HG03575 (cell line): ENCODE results near the gene PAX2.

Source experiments
- ATAC-seq: cut with Tn5 transposase; IDR thresholded peaks from one replicate; pipeline ENCODE4 v1.9.1; 2021; ENCODE audit not compliant: unreplicated experiment, insufficient number of reproducible peaks, low FRiP score; ENCODE audit errors: extremely low read depth

Gene PAX2

GRCh38 chr10:100864036-100864885 is 118.9 kb downstream of the PAX2 start:
- no peak for ATAC-seq

GRCh38 chr10:100864978-100865377 is 119.6 kb downstream of the PAX2 start:
- ATAC-seq = no peak

- ATAC-seq = no peak
These were observed 120.6 kb downstream of the PAX2 start for GRCh38 chr10:100866010-100866409.

- ATAC-seq = no peak
These were observed 121.3 kb downstream of the PAX2 start for GRCh38 chr10:100866575-100867098.

- no peak for ATAC-seq
These were observed 122.0 kb downstream of the PAX2 start for GRCh38 chr10:100867261-100867963.

GRCh38 chr10:100868382-100868781 is 123.0 kb downstream of the PAX2 start:
- ATAC-seq = no peak

- ATAC-seq = no peak
These were observed 124.0 kb downstream of the PAX2 start for GRCh38 chr10:100869399-100869798.

- no peak for ATAC-seq
These were observed 126.8 kb downstream of the PAX2 start for GRCh38 chr10:100872034-100872791.

GRCh38 chr10:100873146-100873826 is 127.9 kb downstream of the PAX2 start:
- ATAC-seq = no peak

GRCh38 chr10:100873827-100874326 is 128.5 kb downstream of the PAX2 start:
- ATAC-seq = no peak

GRCh38 chr10:100874702-100875483 is 129.5 kb downstream of the PAX2 start:
- ATAC-seq = no peak

GRCh38 chr10:100875484-100876166 is 130.2 kb downstream of the PAX2 start:
- ATAC-seq = no peak

- no peak for ATAC-seq
These were observed 131.4 kb downstream of the PAX2 start for GRCh38 chr10:100876585-100877460.

- ATAC-seq = no peak
These were observed 132.1 kb downstream of the PAX2 start for GRCh38 chr10:100877461-100877850.

- ATAC-seq = no peak
These were observed 133.0 kb downstream of the PAX2 start for GRCh38 chr10:100878291-100878910.
